Activated T-cell treated with anti-CD3 and anti-CD28 coated beads, Interleukin-2, amount 50 U/mL, for 48 hours (primary cell): ENCODE data around the gene CACNA1C.

Experiments used
- DNase-seq, 2 experiments: peaks; one replicate each; pipeline ENCODE4 v3.0.0-alpha.2; 2020

CACNA1C gene

GRCh38 chr12:2173971-2174370, 121.2 kb downstream of the CACNA1C start:
- no peak for DNase-seq

DNA sequence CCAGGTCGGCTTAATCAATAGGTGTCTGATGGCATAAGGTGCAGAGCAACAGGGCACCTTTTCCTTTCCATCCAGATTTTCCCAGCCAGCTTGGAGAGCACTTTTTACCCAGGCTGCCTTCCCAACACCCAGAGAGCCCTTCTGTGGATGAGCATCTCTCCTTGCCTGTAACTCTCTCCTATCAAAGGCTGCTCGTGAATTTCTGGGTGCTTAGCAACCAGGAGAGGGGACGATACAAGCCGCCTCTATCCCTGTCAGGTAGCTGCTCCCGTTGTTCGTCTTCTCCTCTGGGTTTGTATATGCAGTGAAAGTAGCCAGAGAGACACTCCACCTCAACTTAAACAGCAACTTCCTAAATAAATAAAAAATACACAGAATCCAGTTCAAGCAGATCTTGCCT, 124.2 kb downstream of the CACNA1C start:
- DNase-seq = no peak

DNA sequence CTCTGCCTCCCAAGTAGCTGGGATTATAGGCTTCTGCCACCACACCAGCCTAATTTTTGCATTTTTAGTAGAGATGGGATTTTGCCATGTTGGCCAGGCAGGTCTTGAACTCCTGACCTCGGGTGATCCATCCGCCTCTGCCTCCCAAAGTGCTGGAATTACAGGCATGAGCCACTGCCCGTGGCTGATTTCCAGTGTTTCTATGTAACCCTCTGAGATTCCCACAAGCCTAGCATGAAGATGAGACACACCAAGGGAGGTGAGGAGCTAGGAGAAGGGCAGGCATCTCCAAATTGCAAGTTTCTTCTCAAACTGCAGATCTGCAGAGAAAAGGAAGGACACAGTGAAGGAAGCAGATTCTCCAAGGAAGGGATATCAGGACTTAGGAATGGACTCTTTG, 125.0 kb downstream of the CACNA1C start:
- DNase-seq = no peak

DNA sequence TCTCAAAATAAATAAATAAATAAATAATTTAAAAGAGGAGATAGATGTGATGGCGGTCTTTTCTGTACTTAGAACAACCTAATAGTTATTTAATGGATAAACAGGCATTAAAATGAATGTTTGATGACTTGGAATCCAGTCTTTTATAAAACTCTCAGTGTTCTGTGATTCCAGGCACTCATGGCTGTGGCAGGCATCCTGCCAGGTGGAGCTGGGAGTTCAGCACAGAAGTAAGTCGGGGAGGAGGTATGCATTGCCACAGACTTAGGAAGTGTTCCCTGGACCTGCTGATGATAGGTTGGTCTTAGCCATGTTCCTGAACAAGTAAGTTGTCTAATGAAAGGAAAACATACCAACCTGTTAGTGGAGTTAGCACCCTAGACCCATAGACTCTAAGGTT, 126.3 kb downstream of the CACNA1C start:
- DNase-seq = no peak

GRCh38 chr12:2179953-2180736, 127.4 kb downstream of the CACNA1C start:
- DNase-seq = no peak

- no peak for DNase-seq
Observed at GRCh38 chr12:2180737-2181082, 127.9 kb downstream of the CACNA1C start.

DNA sequence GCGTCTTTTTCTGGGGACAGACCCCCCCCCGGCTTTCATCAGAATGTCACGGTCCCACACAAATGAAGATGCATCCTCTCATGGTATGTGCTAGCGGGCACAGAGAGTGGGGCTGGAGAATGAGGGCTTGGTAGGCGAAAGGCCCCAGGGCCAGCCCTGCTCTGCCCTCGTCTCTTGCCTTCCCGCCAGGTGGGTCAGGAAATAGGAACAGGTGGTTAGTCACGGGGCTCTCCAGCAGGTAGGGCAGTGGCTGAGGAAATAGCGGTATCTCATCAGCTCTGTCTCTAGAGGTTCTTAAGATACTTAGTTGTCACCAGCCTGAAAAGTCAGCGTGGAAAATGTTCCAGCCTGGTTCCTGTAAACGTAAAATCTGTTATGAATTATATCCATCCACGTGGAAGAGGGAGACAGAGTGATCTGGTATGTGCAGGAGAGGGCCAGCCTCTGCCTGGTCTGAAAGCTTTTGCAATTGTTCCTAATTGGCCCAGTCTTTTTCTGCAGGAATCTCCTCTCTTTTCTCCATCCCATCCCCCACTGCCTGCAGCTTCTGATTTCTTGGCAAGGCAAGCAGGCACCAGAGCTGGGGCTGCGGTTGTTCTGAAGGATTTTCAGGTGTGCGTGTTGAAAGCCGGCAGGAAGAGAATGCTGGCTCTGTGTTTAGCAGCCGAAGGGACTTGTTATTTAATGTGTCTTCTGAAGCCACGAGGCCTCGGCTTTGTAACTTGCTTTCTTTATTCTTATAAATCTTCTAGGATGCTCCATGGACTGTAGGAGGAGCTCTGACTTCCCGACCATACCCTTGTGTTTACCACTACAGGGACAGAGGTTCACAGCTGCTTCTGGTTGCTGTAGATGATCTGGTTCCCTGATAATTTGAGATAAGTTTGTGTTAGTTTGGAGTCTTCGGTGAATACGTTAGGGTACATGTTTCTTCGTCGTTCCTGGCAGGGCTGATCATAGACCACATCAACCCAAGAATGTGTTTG, 131.1 kb downstream of the CACNA1C start:
- no peak for DNase-seq

DNA sequence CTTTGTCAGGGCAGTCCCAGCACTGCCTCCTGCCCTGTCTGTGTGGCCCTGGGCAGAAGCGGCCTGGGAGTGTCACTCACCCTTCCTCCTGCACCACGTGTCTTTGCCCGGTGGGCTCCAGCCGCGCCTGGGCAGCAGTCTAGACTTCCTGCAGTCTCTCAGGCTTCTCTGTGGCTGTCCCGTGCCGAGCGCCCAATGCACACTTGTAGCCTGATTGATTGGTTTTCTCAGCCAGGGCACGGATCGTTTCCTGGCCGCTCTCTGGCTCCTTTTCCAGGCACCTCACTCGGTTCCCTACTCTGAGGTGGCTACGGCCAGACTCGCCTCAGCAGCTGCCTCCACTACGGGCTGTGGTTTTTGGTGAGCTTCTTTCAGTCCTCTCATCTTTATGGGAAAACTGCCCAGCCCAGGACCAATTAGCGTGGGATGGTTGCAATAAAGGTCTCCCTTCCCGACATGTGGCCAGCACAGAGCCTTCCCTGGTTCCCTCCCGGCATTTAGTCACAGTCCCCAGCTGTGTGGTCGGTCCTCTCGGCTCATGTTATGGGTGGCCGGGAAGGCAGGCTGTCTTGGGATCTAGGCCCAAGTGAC, 133.1 kb downstream of the CACNA1C start:
- no peak for DNase-seq

DNA sequence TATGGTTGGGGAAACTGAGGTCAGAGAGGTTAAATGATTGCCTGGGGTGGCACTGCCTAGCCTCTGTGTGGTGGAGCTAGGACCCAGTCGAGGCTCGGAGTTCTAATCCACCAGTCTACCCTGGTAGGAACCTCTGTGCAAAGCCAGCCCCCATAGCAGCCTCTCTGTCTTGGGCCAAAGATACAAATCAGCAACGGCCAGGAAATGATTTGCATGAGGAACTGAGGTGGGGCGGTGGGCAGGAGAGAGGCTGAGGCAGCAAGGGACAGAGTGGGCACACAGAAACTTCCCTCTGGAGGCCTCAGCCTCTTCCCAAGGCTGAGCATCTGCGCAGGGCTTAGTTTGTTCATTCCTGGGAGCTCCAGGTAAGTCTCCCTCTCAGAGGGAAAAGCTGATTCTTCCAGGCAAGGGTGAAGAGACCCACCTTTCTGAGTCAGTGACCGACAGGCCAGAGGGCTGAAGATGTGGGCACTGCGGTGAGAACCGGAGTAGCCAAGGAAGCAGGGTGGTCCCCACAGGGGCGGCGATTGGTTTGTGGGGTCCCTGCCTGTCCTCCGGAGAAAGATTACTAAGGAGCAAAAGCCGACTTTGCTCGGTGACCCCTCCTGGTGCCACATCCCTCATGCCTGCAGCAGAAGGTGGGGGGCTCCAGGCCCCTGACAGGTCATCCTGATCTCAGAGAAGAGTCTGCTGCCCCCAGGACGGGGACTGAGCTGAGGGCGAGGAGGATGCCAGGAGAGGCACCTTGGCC, 134.6 kb downstream of the CACNA1C start:
- no peak for DNase-seq

DNA sequence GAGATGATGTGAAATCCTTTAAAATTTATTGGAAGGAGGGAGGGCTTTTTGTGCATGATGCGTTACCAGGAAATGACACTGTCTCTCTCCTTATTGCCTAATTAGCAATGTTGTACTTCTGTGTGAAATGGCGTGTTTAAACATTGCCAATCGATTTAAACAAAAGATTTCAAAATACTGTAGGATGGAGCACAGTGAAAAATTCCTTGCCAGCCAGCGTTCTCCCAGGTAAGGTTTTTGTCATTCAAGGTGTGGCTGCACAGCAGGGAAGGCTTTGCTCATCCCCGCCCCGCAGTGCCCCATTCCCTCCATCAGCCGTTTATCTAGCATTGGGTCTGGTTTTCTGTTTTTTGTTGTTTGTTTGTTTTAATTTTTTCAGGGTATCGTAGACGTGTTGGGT, 137.3 kb downstream of the CACNA1C start:
- DNase-seq = no peak

DNA sequence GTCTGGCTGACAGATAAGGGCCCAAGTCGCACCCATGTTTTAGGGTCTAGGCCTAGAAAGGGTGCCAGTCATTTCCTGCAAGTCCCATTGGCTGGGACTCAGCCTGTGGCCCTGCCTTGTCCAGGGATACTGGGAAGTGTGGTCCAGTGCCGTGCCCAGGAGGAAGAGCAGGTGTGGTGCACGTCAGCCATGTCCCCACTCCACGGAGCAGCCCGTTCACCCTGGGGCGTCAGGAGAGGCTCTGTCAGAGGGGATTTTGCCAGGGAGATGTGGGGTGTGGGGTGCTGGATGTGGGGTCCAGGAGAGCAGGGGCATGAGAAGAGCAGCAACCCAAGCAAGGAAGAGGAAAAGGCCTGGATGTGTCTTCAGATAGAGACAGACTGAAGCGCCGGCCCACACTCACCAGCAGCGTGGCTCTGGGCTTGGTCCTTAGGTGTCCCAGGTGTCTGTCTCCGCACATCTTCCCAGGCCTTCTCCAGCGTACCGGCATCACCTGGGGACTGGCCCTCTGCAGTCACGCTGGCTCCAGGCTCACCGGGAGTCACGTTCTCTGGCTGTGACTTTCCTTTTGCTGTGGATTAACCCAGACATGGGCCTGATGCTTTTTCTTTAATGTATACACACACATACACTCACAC, 138.2 kb downstream of the CACNA1C start:
- no peak for DNase-seq

GRCh38 chr12:2191534-2192153, 138.9 kb downstream of the CACNA1C start:
- DNase-seq = no peak

GRCh38 chr12:2192231-2192630, 139.4 kb downstream of the CACNA1C start:
- no peak for DNase-seq

- no peak for DNase-seq
Observed at GRCh38 chr12:2194060-2194459, 141.3 kb downstream of the CACNA1C start.

GRCh38 chr12:2194571-2194970, 141.8 kb downstream of the CACNA1C start:
- no peak for DNase-seq

DNA sequence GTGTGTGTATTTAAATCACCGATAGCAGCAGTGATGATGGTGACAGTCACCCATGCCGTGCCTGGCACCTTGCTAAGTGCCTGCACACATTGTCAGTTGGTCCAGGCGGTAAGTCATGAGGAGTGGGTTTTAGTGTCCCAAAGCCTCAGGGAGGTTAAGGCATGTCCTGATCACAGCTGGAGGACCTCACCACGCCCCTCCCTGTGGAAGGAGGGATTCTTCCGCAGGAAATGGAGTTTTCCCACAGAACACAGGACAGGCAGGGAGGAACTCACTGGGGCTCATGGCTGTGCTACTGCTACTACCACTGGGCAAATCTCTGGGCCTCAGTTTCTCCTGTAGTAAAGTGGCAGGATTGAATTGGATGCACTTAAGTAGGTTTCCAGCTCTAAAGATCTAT, 142.3 kb downstream of the CACNA1C start:
- no peak for DNase-seq

DNA sequence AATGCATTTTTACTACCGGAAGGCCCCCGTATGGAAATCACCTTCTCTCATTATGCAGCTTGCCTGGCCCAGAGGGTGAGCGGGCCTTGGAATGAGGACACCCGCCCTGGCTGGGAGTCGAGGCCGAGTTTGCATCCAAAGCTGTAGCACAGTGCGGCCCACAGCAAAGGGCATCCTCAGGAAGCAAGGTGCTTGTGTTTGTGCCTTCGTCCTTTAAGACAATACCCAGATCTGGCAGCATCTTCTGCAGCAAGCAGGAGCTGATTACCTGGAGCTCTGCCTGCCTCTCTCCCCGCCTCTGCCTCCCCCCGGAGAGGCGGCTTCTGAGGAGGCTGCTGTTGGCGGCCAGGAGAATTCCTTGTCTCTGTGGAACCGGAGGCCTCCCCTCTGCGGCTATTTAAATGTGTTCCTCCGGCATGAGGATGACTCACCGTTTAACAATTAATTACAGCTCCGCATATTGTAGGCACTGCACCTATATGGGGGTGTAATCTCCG, 145.3 kb downstream of the CACNA1C start:
- DNase-seq = no peak

DNA sequence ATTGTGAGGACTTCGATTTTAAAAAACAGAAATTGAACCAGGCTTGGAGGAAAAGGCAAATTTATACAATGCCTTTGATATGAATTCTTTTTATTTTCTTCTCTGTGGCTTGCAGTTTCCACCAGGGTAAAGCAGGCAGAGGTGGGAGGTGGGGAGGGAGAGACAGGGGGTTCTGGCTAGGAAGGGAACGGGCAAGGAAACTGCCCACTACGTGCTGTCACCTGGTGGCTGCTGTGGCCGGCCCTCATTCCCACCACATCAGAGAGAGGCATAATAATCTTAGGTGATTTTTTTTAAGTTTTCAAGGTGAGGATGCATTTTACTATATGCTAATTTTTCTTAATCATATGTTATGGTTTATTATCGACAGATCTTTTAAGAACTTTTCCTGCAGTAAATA, 145.8 kb downstream of the CACNA1C start:
- no peak for DNase-seq

DNA sequence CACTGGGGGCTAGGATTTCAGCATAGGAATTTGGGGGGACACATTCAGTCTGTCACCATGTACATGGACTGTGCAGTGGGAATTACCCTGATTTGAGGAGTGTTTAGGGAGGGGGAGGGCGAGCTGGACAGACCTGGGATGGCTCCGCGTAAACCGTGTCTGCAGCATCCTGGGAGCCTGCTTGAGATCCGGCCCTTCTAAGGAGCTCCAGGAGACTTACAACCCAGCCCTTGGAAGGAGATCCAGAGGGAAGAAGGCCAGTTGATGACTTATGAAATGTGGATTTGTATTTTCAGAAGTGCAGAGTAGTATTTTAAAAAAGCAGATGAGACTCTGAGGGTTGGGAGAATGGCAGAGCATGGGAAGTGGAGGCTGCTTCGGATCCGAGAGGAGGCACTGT, 153.2 kb downstream of the CACNA1C start:
- DNase-seq = no peak

DNA sequence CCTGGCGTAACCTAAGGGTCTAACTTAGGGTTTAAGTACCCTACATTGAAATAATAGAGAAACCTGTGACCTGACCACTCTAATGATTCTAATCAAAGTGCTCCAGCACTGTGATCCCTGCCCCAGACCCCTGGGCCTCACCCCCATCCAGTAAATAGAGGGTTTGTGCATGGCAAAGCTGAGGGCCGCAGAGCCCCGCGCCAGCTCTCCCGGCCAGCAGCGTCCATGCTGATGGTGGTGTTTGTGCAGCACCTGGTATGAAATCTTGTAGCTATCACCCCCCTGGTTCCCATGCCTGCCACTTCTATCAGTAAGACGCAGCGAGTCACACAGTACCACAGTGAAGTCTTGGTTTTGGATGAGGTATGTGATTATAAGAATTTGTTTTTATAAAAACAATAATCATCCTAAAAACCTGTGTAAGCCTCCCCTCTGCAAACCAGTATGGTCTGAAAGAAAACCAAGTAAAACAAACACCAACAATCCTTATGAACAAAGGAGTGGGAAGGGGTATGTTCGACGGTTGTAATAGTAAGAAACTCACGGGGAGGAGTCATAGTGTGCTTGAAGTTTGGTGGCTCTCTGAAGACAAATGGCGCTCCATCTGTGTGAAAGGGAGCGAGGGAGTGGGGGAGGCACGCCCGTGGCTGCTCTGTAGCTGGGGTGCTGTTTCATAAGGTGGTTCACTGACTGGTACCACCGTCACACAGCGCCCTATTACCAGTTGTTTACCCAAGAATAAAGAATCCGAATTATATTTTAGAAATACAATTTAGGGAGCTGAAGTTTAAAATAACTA, 156.2 kb downstream of the CACNA1C start:
- no peak for DNase-seq

DNA sequence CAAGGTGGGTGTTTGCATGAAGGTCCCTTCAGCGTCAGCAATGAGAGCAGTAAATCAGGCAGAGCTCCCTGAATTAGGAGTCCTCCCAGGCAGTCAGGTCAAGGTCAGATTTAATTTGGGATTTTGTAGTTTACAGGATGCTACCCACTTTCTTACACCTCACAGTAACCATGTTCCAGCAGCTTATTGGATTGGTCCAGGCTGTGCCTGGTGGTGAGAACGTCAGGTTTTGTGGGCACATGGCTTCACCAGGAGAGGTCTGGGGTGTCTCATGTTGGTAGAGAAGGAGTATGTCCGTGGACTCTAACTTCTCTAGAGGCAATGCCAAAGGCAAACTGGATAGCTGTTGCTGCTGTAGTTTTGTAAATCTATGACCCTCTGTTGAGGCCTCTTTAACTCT, 158.3 kb downstream of the CACNA1C start:
- DNase-seq = no peak
